Measurements from ENCODE around the gene ARFGAP1.

The ARFGAP1 gene

DNA sequence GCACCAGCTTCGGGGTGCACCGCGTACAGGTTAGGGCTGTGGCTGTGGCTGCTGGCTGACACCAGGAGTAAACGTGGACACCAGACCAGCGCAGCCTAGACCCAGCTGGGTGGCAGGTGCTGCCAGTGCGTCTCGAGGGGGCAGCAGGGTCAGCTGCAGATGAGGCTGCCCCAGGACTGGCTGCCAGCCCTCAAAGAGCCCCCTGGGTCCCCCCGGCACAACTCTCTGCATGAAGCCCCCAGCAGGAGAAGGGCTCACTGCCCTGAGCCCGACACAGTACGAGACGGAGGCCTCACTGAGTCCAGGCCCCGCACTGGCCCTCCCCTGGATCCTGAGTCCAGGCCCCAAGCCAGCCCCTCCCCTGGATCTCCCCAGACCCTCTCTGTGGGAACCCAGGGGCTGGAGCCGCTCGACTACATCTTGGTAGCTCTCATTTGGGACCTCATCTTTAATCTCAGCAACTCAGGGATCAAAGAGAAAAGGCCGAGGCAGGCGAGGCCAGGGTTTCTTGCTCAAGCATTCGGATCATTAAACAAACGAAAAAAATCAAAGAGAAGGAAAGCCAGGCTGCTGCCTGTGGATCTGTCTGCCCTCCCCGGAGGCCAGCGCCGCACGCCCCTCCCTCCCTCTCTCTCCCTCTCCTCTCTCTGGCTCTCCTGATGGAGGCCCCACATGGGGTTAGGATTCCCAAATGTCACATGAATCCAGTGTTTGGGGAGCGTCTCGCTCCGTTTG is 11.4 kb upstream of the ARFGAP1 start:
- DNase-seq, result no peak

DNA sequence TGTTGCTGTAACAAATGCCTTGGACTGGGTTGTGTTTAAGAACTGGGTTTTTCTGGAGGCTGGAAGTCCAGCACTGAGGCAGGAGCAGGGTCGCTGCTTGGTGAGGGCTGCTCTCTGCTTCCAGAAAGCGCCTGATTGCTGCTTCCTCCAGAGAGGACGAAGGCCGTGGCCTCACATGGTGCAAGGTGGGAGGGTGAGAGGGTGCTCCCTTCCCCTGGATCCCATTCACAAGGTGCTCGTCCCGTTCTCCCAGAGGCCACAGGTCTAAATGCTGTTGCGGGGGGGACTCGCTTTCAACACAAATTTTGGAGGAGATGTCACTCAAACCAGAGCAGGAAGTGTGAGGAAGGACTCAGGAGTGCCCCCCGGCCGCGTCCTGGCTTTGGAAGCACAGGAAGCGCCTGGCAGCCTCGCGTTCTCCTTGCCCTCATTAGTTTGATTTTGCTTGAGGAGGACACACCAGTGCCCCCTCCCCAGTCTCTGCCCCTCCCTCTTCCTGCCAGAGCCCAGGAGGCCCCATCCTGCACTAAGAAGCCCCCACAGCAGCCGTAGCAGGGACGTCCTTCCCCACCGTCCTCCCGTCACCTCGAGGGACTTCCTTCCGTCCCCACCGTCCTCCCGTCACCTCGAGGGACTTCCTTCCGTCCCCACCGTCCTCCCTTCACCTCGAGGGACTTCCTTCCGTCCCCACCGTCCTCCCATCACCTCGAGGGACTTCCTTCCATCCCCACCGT is 10.7 kb upstream of the ARFGAP1 start:
- DNase-seq, result no peak

DNA sequence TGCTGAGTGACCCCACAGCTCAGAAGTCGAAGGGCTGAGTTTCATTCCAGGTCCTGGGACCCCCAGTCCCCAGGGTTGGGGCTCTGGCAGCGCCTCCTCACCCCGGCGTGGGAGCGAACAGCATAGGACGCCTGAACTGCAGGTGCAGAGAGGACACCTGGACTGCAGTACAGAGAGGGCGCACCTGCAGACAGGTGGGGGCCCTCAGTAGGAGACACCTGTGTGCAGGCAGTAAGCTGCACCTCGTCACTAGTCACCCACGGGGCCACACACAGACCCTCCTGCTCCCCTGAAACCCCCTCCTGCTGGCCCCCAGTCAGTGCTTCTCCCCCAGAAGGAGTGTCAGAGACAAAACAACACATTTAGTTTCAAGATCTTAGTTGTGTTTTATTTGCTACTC is 9.8 kb upstream of the ARFGAP1 start:
- DNase-seq, result no peak

DNA sequence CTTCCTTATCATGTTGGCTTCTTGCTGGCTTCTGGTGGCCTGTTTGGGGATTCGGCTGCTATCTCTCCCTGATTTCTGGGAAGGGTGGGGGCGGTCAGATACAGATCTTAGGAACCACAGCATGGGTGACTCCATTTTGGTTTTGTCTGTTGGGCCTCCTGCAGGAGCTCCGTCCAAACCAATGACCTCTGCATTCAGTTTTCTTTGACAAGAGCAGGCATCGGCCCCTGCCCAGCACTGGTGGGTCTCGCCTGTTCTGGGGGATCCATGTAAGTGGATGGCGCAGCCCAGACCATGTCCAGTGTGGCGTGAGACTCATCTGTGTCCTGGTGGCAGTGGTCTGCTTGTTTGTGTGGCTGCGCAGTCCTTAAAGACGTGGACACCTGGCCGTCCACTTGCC is 8.6 kb upstream of the ARFGAP1 start:
- DNase-seq, result no peak

DNA sequence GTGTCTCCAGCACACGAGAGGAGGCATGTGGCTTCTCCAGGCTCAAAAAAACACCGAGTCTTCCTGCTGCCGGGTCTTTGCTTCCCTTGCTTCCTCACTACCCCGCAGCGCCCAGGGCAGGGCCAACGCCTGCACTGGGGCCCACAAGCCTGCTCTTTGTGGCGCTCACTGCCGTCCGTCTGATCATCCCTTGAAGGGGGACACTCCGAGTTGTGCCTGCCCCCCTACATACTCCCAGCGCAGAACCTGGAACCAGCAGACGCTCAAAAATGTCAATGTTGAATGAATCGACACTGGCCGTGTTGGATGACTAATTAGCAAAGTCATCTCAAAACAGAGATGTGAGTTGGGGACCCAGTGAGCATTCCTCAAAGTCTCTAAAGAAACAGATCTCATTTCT is 8.1 kb upstream of the ARFGAP1 start:
- DNase-seq, result no peak

DNA sequence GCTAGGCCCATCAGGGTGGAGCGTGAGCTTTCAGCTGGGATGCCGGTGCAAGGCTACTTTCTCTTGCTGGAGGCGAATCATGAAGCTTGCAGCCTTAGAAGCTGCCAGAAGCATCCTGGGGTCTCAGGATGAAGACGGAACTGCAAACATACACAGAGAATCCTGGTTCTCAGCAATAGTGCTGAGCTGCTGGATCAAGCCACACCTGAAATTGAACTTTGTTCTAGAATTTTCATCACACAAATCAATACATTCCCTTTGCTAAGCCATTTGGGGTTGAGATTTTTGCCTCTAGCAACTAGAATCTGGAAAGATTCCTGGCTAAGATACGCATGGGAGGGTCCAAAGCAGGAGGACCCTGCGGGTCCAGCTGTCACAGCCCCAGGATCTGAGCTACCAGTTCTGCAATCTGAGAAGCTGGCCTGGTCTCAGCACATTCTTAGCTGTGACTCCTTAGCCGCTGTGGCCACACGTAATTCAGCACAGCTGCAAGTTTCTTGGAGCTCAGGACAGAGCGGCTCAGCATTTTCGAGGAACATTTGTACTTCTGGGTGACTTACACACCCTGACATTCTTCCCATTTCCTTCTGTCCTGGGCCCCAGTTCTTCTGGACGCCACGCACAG is 6.6 kb upstream of the ARFGAP1 start:
- no peak for DNase-seq

DNA sequence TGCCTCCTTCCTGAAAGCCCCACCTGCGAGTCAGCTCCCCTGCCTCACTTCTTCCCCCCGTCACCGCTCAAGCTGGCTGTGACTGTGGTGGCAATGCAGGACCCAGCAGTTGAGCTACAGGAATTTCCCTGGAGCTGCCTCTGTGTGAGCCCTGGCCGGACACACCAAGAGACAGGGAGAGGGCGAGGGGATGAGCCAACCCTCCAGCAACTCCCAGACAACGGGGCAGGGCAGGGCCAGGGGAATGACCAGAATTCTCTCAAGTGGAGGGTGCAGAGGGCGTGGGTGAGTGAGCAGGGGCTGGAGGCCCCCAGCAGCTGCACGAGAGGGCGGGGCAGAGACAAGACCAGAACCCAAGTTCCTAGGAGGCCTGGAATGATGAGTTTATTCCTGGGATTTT is 4.9 kb upstream of the ARFGAP1 start:
- DNase-seq, result no peak

DNA sequence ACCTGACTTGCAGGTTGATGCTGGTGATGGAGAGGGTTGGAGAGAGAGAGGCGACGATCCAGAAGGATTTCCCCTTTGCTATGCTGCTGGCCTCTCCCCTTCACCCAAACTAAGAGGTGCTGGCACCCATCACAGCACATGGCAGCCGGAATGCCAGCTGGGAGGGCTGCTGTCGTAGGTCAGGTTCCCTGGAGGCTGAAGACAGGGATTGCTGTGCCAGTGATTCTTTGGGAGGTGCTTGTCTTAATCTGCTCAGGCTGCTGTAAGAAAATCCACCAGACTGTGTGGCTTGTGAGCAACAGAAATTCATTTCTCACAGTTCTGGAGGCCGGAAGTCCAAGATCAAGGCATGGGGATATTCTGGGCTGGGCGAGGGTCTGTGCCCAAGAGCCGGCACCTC is 4.4 kb upstream of the ARFGAP1 start:
- DNase-seq, result no peak

DNA sequence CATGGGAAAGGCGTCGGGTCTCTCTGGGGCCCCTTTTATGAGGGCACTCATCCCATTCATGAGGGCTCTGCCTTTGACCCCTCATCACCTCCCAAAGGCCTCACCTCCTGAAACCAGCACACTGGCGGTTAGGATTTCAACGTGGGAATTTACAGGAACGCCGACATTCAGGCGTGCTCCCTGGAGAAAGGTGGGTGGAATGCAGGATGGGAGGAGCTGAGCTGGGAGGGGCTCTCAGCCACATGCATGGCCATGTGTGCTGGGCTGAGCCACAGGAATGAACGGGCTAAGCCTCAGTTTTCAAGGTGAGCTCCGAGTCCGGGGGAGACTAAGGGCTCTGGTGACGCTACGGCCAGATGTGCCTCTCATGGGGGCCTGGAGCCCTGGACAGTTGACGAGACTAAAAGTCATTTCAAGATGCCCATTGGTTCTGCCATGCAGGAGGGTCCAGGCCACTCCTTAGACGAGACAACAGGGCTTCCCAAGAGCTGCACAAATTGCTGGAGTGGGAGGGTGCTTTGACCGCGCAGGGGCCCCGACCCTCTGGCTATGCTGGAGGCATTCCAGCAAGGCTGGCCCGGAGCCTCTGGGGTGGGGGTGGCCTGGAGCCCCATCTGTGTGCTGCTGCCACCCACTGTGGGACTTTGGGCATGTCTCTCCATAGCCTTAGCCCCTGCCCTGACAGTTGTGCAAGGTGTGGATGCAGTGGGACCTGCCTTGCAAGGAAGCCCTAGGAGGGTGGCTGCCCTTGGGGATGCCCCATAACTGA is 3.8 kb upstream of the ARFGAP1 start:
- no peak for DNase-seq

DNA sequence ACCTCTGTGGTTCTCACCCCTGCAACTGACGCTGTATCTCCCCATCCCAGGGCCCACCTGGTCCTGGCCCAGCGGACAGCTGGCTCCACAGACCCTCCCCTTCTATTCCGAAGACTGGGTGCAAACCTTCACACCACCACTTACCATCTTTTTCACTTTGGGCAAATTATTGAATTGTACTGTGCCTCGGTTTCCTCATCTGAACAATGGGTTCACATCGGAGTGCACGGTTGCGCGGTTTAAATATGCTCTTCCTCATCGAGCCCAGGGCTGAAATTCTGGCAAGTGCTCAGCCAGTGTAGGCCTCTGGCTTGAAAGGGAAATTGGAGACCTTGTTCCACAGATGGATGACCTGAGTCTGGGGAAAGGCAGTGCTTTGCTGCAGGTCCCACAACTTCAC is 2.9 kb upstream of the ARFGAP1 start:
- no peak for DNase-seq

DNA sequence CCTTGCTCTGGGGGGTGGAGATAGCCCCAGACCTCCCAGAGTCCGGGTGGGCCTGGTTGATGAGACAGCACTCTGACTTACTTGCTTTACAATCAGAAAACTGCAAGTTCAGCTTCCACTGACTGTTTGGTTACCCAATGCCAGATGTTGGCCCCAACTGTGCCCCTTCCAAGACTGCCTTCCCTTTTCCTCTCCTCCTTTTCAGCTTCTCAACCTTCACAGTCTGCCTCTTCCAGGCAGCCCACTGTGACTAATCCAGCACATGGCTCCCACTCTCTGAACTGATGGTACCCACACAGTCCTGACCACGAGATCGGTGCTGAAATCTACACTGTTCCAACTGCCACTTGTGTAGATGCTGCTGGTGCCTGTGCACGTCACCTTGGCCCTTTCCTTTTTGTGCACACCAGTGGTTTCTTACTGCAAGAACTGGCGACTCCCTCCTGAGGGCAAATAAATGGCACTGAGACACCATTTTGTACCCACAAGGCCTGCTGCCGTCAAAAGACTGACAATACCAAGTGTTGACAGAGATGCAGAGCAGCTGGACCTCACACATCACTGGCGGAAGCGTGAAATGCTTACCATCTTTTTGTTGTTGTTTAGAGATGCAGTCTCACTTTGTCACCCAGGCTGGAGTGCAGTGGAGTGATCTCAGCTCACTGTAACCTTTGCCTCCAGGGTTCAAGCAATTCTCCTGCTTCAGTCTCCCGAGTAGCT is 1.8 kb upstream of the ARFGAP1 start:
- DNase-seq, result no peak

DNA sequence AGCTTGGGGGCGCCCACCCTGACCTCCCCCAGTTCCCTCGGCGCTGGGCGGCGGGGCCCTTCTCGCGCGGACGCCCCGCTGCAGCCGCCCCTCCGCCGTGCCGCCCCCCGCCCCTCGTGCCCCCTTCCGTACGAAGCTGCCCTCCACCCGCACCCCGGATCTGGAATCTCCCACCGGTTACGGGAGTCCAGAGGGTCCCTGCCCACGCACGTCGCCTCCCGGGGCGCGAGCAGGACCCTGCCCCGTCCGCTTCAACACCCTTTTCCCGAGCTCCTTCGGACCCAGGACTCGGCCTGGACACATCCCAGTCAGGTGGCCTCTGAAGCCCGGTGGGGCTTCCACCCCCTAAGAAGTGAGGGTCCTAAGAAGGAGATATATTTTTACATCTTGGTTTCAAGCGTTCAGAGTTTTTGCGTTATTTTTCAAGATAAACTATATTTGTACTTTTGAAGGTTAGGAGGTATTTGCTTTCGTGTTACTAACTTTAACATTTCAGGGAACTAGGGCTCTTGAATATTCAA is 506 bp downstream of the ARFGAP1 start:
- DNase-seq, result no peak

DNA sequence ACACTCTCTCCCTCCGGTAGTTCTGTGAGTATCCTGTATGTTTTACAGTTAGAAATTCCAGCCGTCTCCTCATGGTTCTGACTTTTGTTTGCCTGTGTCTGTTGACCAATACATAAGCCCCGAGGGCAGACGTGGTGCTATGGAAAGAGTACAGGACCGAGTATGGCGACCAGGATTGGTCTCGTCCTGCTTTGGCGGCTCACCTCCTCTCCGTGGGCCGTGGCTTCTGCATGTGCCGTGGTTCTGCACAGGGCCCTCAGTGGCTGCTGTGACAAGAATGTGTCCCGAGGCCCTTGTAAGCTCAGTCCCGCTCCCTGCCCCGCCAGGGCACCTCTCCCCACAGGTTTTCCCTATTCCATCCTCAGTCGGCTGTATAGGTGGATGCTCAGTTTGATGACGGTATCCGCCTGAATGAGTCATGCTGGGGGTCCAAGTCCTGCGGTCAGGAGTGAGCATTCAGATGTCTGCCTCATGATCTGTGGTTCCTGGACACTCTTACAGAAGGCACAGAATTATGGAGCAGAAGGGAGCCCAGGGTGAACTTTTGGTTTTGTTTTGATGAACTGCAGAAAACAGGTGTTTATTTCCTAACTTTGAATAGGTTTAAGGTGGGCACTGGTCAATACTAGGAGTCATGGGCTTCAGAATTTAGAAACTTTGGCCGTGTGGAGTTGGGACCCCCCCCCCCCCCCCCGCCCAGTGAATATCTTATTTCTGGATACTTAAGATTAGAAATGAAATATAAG is 1.2 kb downstream of the ARFGAP1 start:
- no peak for DNase-seq

DNA sequence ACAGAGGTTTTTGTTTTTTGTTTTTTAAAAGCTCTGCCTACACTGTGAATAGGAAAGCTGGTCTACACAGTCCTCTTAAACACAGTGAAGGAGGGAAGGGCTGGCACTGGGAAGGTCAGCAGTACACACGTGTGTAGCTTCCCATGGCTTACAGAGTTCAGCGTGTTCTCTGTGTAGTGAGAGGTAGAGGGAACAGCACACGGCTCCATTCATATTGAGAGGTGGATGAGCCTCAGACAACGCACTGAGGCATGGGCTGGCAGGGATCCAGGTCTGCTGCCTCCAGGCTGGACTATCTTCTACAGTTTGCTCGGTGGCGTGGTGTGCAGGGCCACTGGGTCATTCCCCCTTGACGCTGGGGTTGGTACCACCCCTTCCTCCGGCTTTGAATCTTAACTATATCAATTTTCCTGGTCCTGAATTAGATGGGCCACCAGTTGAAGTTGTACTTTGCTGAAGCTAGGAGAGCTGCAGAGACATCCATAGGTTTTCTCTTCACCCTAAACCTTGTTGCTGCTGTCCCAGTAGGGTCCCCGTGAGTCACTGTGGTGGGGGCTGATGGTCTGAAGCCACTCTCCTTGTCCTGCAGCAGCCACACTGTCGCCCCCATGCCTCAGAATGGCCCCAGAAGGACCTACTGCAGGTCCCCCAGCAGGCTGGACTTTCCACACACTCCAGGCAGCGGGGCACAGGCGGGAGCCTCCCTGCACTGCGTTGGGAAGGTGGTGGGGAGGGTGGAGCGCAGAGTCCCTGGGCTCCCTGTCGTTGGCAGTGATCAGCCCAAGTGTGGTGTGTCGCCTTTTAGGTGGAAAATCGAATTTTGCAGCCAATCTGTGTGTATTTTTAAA is 2.0 kb downstream of the ARFGAP1 start:
- DNase-seq, result no peak

DNA sequence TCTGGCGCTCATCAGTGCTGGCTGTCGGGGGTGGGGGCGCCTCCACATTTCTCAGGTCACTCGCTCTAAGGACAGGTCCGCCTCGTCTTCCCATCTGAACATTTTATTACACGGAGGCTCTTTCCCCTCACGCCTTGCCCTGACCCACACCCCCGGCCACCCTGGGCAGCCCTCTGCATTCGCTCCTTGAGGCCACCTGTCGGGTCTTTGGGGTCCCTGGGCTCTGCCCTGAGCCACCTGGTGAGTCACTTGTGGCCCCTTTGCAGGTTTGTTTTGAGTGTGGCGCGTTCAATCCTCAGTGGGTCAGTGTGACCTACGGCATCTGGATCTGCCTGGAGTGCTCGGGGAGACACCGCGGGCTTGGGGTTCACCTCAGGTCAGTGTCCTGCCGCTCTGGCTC is 3.2 kb downstream of the ARFGAP1 start:
- no peak for DNase-seq

DNA sequence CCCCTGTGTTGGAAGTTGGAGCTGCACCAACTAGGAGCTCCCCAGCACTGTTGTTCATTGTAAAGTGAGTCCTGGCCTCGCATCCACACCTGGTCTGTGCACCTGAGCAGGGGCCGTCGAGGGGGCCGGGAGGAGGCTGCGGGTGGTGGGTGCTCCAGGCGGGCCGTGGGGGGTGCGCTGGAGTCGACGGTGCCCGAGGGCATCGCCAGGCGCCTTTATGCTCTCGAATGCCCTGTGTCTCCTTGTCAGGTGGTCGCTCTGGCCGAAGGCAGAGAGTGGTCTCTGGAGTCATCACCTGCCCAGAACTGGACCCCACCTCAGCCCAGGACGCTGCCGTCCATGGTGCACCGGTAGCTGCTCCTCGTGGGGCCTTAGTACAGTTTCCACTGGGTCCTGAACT is 4.3 kb downstream of the ARFGAP1 start:
- no peak for DNase-seq

DNA sequence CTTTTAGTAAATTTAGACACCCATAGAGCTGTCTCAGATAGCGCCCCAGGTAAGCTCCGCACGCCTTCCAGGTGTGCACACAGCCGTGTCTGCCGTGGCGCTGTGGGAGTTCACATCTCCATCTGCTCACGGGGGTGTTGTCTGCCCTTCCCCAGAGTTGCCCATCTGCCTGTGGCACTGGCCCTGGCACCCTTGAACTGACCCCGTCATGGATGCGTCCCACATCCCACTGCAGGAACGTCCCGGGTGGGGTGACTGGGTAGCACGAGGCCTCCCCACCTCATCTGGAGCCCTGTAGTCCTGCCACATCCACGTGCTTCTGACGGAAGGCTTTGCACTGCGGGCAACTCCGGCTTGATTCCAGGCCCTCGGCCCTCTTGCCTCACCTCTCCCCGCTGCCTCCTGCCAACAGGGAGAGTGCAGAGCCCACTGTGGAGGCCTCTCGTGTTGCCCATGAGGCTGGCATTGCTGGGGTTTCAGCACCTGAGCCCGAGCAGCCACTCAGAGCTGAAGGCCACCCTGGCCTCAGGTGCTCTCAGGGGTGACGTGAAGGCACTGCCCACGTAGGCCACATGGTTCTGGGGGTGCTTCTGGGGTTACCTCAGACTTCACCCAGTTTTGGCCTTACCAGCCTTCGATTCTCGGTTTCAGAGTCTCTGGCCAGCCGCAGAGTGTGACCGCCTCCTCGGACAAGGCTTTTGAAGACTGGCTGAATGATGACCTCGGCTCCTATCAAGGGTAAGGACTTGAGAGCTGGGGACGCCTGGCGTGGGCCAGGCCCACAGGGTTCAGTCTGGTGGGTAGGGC is 5.1 kb downstream of the ARFGAP1 start:
- DNase-seq, result no peak

DNA sequence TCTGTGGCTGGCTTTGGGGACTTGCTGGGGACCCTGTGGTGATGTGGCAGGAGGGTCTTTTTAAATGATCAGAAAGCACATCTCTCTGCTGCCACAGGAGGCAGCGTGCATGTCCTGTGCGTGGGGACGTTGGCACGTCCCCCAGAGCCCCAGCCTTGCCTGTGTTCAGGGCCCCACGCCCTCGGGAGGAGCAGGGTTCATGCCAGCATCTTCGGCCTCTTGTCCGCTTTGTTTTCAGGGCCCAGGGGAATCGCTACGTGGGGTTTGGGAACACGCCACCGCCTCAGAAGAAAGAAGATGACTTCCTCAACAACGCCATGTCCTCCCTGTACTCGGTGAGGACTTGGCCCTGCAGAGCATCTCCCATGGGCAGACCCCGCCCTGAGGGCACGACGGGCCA is 6.0 kb downstream of the ARFGAP1 start:
- DNase-seq, result no peak

DNA sequence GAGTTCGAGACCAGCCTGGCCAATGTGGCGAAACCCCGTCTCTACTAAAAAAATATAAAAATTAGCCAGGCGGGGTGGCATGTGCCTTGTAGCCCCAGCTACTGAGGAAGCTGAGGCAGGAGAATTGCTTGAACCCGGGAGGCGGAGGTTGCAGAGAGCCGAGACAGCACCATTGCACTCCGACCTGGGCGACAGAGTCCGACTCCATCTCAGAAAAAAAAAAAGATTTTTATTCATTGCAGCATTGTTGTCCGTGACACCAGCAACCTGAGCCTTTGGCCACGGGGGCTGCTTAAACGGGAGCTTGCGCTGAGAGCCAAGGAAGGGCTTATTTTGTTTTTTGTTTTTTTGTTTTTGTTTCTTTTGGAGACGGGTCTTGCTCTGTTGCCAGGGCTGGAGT is 7.3 kb downstream of the ARFGAP1 start:
- DNase-seq, result no peak

DNA sequence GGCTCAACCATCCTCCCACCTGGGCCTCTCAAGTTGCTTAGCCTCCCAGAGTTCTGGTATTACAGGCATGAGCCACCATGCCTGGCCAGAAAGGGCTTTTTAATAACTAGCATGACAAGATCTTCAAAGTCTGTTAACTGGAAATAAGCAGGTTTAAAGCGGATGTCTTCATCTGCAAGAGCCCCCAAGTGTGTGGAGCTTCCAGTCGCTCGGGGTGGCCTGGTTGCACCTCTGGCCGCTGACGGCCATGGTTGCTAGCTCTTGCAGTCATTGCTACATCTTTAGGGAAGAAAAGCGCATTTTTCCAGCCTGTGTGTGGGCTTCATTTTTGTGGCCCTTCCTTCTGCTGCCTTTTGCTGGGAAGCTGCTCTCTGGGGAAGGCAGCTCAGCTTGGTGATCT is 7.8 kb downstream of the ARFGAP1 start:
- DNase-seq, result no peak
